KG1 (cell line): ENCODE results near the gene GPAM.
"Not testable (repeated sequence)": the region's sequence is repeated elsewhere in the genome, so short reads cannot be mapped to it uniquely, and the experiment has no call there.

Experiments
- DNase-seq: peaks from one replicate; lab custom pipeline; 2025; lab: John Stamatoyannopoulos, UW

GPAM gene, protein sequence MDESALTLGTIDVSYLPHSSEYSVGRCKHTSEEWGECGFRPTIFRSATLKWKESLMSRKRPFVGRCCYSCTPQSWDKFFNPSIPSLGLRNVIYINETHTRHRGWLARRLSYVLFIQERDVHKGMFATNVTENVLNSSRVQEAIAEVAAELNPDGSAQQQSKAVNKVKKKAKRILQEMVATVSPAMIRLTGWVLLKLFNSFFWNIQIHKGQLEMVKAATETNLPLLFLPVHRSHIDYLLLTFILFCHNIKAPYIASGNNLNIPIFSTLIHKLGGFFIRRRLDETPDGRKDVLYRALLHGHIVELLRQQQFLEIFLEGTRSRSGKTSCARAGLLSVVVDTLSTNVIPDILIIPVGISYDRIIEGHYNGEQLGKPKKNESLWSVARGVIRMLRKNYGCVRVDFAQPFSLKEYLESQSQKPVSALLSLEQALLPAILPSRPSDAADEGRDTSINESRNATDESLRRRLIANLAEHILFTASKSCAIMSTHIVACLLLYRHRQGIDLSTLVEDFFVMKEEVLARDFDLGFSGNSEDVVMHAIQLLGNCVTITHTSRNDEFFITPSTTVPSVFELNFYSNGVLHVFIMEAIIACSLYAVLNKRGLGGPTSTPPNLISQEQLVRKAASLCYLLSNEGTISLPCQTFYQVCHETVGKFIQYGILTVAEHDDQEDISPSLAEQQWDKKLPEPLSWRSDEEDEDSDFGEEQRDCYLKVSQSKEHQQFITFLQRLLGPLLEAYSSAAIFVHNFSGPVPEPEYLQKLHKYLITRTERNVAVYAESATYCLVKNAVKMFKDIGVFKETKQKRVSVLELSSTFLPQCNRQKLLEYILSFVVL

DNA sequence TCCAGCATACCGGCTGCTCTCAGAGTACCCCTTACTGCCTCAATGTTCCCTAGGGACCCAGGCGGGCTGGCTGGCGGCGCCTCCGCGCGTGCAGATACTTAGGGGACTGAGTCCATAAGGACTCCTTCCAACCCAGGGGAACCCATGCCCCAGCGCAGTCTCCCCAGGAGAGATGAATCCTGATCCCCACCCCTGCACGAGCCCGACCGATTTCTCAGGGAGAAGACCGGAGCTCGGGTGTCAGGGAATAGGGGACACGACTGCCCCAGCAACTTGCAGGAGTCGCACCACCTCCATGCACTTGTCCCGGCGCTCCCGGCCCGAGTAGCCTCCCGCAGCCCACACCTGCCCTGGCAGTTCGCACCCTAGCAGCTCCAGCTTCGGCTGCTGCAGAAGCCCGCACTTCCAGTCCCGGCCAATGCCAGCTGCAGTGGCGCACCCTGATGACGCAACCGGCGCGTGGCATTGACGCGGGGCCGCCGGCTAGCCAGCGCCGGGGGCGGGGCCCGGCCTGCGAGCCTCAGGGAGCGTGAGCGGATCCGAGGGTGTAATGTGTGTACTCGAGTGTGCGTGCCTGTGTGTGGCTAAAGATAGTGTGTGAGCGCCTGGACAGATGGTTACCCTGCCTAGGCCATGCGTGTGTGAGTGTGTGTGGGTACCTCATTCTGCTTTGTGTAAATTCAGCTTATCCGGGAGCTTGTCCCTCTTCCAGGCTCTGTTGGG, at the start of gene GPAM:
TSS of gene GPAM (minus strand) at position 437 of the 723 bp plus-strand sequence. CDS start 1,981 bp downstream, outside the sequence.
- DNase-seq: peak; percentile 86

DNA sequence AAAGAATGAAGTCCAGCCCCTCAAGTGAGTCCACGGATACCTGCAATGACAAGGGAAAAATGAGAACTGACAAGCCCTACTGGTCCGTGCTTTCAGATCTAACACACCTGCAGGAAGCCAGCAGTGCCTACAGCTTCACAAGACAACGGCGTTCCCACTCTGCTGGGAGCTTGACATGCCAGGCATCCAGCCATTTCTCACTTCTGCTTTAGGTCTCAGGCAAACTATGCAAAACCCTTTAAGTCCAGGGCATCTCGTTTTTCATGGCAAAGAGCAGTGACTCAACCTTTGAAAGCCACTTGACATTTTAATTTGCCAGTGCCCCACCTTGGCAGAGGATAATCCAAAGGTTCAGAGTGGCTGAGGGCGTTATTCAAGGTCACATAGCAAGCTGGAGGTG, 49.1 kb upstream of the GPAM start:
- no peak for DNase-seq

GRCh38 chr10:112231602-112232400, 48.2 kb upstream of the GPAM start:
- DNase-seq: no peak

DNA sequence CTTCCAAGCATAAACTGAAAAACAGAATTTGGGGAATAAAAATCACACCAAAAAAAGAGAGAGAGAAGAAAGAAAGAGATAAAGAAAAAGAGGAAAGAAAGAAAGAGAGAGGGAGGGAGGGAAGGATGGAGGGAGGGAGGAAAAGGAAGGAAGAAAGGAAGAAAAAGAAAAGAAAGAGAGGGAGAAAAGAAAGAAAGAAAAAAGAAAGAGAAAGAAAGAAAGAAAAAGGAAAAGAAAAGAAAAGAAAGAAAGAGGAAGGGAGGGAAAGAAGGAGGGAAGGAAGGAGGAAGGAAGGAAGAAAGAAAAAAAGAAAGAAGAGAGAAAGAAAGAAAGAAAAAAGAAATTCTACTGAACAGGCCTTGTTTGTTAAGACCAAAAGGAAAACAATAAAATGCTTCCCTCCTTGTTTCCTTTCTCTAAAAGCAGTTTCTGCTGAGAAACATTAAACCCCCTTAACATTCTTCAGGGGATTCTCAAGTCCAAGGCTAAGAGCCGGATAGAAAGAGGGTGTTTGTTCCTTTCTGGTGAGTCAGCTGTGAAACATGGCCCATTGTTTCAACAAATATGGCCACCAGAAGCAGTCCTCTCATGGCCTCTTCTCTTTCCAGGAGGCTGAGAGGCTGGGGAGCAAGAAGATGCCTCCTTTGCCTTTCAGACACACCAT, 46.9 kb upstream of the GPAM start:
- DNase-seq: no peak

GRCh38 chr10:112229901-112230300, 46.3 kb upstream of the GPAM start:
- no peak for DNase-seq

- DNase-seq: no peak
Observed at GRCh38 chr10:112229096-112229495, 45.5 kb upstream of the GPAM start.

- DNase-seq: not testable (repeated sequence)
Observed at GRCh38 chr10:112228366-112229088, 45.0 kb upstream of the GPAM start.

- no peak for DNase-seq
Observed at GRCh38 chr10:112227331-112227987, 43.9 kb upstream of the GPAM start.

- DNase-seq: no peak
Observed at GRCh38 chr10:112226439-112227248, 43.1 kb upstream of the GPAM start.

- no peak for DNase-seq
Observed at GRCh38 chr10:112225771-112226438, 42.3 kb upstream of the GPAM start.

- no peak for DNase-seq
Observed at GRCh38 chr10:112224933-112225529, 41.5 kb upstream of the GPAM start.

DNA sequence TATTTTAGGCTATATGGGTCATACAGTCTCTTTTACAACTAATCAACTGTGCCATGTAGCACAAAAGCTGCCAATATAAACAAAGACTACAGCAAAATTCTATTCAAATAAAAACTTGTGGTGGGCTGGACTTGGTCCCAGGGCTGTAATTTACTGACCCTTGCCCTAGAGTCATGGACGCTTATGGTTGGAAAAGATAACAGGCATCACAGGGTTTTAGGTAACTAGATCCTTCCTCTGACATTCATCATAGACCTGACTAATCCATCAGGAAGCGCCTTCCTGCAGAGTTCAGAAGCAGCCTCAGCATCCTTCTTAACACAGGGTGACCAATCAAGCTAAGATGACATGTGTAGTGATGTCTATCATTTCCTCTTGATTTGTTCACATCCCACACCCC, 40.2 kb upstream of the GPAM start:
- no peak for DNase-seq

- DNase-seq: no peak
Observed at GRCh38 chr10:112222799-112223198, 39.2 kb upstream of the GPAM start.

GRCh38 chr10:112221545-112221944, 38.0 kb upstream of the GPAM start:
- no peak for DNase-seq

DNA sequence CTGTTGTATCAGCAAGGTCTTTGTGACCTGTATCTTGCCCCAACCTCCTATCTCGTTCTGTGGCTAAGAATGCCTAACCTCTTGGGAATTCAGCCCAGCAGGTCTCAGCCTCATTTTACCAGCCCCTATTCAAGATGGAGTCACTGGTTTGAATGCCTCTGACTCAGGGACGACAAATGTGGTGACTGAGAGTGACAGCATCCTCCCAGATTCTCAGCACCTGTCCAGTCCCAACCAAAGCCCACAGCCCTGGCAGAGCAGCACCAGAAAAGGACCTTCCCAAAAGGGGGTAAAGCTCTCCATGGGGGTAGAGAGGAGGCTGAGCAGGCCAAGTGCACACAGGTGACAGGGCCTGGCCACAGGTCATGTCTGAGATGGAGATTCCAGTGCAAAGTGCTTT, 35.4 kb upstream of the GPAM start:
- no peak for DNase-seq

GRCh38 chr10:112218036-112218390, 34.4 kb upstream of the GPAM start:
- no peak for DNase-seq

DNA sequence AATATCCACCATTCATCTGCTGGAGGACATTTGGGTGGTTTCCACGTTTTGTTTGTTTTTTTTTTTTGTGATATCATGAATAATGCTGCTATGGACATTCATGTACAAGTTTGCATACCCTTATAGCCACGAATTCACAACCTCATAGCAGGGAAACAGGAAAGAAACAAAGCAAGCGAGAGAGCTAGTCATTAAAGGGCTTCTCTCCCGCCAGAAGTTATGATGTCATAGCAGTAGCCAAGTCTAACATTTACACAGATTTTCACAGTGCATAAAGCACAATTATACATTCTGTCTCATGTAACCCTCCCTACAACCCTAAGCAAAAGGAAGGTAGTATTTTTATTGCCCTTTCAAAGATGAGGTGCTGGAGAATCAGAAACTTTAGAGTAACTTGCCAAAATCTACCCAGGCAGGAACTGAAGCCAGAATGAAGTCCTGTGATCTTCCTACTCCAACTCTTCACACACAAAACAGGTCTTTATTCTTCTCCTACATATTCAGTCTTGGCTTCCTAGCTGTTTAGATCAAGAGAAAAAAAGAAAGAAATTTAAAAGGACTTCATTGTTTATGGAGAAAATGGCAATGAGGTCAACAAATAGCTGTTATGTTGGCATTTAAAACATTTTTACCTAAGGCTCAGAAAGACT, 33.9 kb upstream of the GPAM start:
- DNase-seq: no peak

DNA sequence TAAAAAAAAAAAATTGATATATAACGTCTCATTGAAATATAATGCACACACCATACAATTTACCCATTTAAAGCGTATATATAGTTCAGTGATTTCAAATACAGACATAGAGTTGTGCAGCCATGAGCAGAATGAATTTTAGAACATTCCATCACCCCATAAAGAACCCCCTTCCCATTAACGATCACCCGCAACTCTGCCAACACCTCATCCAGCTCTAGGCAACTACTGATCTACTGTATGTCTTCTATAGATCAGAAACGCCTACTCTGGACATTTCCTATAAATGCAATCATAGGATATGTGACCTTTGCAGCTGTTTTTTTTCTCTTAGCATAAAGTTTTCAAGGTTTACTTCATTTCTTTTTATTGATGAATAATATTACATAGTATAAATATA, 33.4 kb upstream of the GPAM start:
- no peak for DNase-seq
